Dermis microvascular lymphatic vessel endothelial cell (primary cell): ENCODE data around the gene SLC35F3. TPM values are rescaled to one million over a fixed set of nuclear protein-coding genes. Genes with fewer than 3 reads are reported as not detected.
"Not testable (repeated sequence)": the region's sequence is repeated elsewhere in the genome, so short reads cannot be mapped to it uniquely, and the experiment has no call there.

ENCODE experiments used
- DNase-seq, 2 donors: peaks; one replicate each; pipeline versions ENCODE4 v3.0.0 to v3.0.0-alpha.2; 2010; ENCODE audit warnings: low read depth in 2 of 2
- total RNA-seq: library from RNA; depleted of rRNA; stranded (reverse); fragments of >200 nt; gene quantifications from 2 replicates; pipeline ENCODE4 v1.2.1, GENCODE V29; 2014

Gene SLC35F3
- total RNA-seq, 1 donor from 2014 or later, result not detected

DNA sequence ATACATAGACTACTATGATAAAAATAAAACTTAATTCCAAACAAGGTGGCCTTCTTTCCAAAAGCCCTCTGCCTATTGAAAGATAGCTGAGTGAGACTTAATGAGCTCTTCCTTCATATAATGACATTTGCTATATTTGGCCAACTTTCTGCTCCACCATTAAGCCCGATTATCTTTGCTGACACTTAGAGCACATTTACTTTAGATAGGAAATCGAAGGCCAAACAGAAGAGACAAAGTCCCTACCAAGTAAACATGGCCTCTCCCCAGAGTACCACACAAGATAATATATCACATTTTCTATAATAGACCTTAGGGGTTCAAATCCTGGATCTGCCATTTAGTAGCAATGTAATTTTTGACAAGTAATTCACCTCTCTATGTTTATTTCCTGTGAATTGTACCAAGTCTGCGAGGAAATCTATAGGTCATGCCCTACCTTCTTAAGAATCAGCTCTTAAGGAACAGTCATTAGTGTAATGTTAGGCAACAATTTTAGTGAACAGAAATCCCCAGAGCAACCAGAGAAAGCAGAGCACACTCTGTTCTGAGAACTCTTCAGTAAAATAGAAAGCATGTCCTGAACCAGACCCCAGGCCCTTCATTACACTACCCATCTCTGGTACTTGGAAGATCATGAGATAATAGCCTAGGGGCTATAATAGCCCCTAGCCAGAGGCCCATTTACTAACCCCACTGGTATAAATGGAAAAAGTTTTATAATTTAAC lies 451.5 kb downstream of the SLC35F3 start:
- no peak for DNase-seq

DNA sequence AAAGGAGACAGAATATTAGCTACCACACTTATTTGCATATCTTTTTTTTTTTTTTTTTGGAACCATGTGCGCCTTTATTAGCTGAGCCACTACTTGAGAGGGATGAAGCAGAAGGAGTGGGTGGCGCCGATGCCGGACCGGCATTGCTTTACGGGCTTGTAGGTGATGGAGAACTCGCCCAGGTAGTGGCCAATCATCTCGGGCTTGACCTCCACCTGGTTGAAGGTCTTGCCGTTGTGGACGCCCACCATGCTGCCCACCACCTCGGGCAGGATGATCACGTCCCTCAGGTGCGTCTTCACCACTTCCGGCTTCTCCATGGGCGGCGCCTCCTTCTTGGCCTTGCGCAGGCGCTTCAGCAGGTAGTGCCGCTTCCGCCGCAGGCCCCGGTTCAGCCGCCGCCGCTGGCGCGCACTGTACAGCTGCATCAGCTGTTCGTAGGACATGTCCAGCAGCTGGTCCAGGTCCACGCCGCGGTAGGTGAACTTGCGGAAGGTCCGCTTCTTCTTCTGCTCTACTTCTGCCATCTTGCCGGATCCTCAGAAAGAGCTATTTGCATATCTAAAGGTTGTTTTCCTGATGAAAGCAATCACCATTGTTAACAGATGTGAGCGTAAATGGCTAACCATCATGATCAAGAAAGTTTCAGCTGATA lies 452.3 kb downstream of the SLC35F3 start:
- DNase-seq, result not testable (repeated sequence)

DNA sequence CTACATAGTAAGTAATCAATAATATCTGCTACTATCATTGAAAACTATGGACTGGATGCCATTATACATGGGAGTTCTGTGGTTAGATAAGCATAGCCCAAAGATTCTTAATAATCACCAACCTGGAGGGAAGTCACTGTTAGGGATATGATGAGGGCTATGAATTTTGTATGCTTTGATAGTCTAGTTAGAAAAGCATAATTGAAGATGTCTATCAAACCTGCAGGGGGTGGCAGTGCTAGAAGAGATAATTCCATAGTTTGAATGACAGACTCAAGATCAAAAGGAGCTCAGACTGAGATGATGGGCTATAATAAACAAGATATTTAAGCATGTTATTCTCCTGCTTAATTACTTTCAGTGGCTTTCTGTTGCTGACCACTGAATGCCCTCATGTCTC lies 453.4 kb downstream of the SLC35F3 start:
- DNase-seq, result no peak

DNA sequence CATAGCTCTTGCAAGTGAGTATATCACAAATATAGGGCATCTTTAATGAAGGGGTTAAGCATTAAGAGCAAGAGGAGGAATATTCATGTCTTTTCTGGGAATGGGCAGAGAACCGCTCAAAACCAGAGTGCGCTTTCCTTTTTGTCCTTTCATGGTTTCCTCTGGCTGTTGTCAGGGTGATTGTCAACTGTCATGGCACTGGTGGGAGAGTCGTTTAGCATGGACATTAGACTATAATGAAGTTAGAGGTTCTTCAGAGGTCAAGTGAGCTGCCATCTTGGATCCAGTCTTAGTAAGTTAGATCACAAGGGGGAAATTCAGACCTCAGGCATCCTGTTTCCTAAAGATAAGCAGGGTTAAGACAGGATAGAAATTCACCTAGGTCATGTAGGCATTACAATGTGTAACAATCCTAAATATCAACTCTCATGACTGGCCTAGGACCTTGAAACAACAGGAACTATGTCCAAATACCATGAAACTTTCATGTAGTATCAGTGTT lies 456.7 kb downstream of the SLC35F3 start:
- DNase-seq, result no peak

DNA sequence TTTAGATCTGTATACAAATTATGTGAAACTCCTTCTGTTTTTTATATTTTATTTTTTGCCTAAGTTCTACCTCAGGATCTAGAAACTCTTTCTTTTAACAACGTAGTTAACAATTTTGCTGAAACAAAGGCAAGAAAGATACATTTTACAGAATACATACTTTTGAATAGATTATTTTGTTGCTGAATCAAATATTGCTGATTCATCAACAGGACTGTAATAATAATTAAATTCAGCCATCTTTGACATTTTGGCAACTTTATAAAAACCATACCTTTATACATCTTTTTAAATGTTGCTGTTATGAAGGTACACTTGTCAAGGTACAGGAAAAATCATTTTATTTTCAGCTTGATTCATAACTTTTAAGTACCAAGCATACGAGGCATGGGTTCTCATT lies 458.1 kb downstream of the SLC35F3 start:
- DNase-seq, result no peak

DNA sequence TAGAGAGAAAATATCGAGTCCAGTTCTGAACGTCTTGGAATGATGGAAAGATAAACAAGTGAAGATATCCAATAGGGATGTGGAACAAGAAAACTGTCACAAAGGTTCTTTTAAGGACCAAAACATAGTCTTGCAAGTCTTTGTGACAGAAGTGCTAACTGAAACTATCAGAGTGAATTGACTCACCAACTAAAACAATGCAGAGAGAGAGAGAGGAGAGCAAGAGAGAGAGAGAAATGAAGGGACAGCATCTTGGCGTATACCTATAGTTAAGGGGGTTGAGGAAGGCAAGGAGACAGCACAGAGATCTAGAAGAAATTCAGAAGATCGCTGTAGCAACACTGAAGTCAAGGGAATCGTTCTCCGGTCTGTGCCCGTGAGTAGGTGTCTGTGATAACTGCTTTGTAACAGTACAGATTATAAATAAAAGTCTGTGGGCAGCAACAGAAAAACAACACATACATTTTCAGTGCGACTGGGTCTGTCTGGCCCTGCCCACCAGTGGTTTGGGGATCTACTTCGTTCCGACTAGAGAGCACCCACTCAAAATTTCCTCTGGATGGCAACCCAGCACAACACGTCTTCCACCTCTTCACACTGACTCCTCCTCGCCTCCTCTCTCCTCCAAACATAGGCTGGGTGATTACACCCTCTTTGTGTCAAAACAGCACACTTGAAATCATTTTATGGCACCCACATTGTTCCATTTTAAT lies 464.0 kb downstream of the SLC35F3 start:
- DNase-seq, result no peak

DNA sequence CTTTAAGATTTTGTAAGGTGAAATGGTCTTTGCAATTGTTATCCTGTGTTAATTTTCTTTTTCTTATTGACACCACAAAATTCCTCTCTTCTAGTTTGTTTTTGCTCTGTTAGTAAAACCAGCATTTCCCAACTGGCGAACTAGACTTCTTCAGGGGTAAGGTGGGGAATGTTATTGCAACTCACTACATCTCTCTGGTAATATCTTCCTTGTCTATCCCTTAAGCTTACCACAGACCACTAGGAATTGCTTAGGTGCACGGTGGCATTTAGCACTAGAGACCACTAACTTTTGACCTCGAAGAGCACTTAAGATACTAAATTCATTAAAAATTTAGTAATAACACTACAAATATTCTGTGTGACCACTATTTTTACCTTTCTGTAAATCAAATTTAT lies 464.6 kb downstream of the SLC35F3 start:
- DNase-seq, result no peak

DNA sequence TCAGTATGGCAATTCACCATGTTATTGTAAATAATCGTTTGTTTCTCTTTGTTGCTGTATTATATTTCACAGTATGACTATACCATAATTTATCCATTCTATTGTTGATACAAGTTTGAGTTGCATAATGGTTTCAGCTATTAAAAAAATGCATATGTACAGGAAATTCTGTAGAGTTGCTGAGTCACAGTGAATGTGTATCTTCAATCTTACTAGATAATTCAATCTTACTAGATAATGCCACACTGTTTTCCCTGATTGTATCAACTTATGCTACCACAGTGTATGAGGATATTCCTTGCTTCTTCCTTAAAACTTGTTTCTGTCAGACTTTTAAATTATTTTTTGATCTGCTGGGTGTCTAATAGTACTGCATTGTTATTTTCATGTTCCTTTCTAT lies 465.3 kb downstream of the SLC35F3 start:
- DNase-seq, result no peak

DNA sequence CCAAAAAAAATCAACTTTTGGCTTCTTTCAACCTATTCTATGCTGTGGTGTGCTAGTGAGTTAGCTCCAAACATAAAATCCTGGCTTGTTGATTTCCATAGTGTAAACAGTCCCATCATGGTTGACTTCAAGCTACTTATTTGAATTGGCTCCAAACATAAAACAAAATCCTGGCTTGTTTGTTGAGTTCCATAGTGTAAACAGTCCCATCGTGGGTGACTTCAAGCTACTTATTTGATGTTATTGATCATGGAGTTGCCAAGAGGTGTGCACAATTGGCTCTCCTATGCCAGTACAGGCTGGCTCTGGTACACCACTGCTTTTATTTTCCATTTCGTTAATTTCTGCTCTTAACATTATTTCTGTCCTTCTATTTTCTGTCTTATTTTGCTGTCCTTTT lies 466.9 kb downstream of the SLC35F3 start:
- no peak for DNase-seq

DNA sequence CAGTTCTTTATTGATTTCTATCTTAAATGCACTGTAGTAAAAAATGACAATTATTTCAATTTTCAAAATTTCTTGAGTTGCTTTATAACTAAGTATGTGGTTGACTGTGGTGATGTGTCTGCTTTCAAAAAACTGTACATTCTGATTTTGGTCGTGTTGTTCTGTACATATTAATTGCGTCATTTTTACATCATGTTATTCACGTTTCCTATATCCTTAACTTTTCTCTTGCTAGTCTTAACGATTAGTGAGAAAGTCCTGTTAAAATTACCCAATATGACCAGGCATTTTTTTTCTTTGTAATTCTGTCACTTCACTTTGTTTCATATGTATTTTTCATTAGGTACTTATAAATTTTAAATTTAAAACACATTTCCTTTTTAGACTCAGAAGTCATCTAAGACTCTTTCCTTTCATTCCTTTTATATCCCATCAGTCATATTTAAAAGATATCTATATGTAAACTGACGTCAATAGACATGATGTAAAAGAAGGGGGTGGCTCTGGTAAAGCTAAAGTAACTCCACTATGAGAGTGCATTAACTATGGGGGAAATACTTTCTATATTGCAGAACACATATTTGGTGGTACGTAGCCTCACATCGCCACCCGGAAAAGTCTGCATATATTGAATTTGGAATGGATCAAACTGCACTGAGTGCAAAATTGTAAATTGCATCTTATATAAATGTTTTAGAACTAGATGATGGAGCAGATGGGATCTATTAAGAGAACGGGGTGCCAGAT lies 467.7 kb downstream of the SLC35F3 start:
- DNase-seq, result no peak

DNA sequence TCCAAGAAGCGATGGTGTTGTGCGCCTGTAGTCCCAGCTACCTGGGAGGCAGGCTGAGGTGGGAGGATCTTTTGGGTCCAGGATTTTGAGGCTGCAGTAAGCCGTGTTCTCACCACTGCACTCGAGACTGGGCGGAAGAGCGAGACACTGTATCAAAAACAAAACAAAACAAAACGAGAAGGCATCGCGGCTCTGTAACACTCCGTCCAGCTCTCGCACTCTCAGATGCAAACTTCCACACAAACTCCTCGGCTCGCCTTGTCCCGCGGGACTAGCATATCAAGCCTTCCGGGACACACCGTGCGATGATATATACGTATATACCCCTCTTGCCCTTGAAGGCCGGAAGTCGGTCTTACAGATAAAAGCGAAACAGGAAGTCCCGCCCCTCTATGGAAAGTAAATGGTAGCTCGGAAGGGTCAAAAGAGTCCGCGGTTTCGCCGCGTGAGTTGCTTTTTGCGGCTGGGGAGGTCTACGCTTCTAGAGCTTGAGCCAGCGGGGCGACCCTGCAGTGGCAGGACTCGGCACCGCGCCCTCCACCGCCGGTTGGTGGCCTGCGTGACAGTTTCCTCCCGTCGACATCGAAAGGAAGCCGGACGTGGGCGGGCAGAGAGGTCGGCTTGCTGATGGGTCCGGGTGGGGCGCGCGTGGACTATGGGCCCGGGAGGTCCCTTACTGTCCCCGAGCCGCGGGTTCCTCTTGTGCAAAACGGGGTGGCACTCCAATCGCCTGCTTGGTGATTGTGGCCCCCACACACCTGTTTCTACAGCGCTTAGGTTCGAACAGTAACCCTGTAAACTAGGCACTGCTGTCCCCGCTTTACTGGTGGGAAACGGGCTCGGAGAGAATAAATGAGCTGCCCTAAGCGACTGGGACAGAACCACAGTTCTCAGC lies 468.8 kb downstream of the SLC35F3 start, which contains the start of gene COA6:
COA6 (plus strand) TSS at position 393 of the 895 bp plus-strand sequence; CDS start at position 404, 11 bp downstream.
- DNase-seq, result peak; percentile 96 to 98

DNA sequence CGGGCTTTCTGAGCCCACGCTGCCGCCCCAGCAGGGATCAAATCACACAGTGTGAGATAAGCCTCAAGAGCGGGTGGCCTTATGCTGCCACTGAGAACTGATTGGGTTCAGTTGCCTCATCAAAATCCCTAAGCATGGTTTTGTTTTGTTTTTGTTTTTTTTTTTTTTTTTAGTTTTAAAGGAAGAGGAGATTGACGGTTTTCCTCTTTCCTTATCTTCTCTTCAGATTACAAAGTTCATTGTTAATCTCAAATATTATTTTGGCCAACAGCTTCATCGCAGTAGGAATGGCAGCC lies 469.4 kb downstream of the SLC35F3 start:
- no peak for DNase-seq
